GM11168 (cell line): ENCODE measurements around the gene MAP7.
"Not testable (repeated sequence)": the region's sequence is repeated elsewhere in the genome, so short reads cannot be mapped to it uniquely, and the experiment has no call there.

ENCODE experiments used
- in situ Hi-C: fragments of 300-500 bp; cut with MboI; formaldehyde crosslinking; loops from one replicate; pipeline ENCODE4 v1.12.0; 2022; ENCODE audit warnings: low sequenced_read_pairs; ENCODE audit not compliant: unreplicated experiment

Gene MAP7

DNA sequence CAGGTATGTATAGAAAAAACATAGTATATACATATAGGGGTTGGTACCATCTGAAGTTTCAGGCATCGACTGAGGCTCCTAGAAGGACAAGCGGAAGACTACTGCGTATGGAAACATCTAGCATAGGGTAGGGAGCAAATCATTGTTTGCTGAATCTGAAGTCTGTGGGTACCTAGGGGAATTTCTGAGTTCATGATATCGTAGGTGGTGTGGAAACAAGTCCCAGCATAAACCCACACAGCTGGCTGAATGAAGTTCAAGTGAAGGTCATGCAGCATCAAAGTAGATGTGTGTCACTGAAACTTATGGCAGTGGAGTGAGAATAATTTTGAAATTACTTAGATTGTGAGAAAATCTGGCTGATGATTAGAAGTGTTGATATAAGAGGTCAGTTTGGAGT is 39.4 kb downstream of the MAP7 start:
- in situ Hi-C loops, result no loop called here

DNA sequence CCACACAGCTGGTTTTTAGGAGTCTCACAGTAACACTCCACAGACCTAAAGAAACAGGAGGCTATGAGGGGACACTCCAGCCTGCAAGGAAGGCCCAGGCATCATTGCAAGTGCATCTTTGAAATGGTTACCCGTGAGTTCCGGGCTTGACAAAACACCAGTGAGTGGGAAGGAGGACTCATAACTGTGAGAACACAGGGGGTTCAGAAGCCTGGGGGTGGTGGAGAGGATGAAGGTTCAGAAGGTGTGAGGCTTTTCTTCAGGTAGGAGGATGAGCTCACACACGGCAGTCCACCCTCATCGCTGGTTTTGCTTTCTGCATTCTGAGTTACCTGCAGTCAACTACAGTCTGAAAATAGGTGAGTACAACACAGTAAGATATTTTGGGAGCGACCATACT is 39.9 kb downstream of the MAP7 start:
- in situ Hi-C loops, result no loop called here

DNA sequence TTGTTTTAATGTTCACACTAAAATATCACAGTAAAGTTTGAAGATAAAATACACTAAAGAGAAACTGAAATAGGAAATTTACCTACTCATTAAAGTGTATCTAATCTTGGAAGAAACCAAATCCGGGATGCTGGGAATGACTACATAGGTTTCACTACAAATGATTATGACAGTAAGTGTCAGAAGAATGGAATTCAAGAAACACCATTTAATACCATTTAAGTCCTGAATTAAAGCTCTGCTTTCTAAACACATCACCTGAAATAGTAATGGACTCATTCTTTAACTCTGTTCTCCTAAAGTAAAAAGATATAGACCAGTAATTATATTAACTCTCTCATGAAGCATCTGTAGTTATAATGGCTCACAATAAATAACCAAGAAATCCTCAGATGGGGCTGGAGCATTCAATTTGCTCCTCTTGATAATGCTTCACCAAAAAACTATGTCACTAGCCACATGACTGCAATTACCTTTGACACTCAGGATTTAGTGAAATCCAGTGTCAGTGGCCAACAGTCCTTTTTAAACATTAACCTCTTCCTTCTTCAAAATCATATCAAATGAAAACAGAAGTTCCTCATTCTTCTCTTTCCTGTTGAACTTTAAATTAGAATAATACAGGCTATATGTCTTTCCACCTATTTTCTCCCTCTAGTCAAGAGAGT is 41.4 kb downstream of the MAP7 start:
- in situ Hi-C loops, result no loop called here

DNA sequence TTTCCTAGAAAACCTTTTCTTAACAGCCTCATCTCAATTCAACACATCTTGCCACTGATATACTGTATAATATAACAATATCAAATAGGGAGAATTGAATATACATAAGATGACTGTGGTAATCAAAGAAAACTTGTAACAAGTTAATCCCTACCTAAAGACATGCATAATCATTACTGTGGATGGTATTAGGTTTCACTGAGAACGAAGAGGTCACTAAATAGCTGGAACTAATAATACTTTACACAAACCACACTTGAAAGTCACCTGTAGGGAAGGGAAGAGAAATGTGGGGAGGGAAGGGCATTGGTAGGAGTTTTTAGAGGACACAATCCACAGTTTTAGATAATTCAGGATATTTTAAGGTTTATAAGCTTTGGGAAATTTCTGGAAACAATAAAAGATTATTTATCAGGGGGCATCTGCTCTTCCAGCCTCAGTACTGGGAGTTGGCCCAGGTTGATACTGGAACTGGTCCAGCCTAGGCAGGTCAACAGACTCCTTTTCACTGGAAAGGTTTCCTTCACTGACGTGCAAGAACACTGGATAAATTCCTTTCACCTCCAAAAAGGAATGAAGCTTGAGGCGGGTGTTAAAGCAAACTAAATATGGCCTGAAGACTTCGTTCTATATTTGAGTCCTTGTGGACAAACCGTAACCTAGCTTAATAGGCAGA is 44.0 kb downstream of the MAP7 start:
- in situ Hi-C loops, result no loop called here

DNA sequence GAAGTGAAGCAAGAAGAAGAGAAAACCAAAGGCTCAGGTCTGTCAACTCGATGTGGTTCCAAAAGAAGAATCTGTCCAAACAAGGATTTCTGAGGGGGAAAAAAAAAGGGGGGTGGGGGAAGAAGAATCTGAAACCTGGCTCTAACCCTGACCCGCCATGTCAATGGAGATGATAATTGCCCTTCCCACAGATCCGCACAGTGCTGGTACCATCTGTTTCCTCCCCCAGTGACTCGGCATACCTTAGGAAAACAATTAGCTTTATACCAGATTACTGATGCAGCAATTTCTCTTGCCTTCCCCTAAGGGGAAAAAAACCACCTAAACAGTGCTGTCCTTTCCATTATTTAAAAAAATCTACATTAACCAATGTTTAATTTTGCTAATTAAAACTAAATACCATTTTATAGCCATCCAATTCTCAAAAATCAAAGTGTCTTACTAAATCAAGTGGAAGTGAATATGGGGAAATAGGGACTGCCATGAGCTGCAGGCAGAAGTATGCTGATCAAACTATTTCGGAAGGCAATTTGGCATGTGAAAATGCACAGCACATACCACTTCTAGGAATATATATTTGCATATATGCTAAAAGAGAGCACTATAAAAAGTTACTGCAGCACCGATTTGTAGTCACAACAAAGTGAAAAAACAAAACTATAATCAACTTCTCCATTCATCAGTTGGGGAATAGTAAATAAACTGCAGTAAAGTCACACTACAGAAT is 46.8 kb downstream of the MAP7 start:
- in situ Hi-C loops, result no loop called here

DNA sequence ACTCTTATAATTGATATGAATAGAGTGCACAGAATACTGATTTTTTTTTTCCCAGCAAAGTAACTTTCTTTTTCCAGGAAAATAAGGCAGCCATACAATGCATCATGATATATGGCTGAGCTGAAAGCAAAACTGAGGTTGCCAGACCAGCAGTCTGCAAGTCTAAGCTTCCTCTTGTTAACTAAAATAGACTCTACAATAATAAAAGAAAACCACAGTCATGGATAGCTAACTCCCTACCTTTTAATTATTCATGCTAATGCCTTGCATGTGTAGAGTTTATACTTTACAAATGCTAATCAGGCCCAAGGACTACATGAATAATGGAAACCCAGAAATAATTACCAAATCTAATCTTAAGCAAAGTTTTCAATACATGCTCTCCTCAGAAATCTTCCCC is 47.4 kb downstream of the MAP7 start:
- in situ Hi-C loops, result no loop called here

DNA sequence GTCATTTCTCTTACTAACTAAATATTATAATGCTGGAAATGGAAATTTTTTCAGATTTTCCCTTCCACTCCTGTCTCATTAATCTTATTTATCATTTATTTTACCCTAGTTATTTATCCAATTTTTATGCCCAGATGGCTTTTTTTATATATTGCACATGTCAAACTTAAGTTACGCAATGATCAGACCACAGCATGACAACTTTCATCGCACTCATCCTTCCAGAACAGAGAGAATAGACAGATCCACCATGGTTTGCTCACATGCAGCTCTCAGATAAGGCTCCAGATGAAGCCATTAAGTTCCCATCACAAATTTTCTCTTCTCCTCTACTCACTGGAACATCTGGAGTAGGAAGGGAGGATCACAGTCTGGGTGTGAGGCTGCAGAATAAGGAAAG is 48.7 kb downstream of the MAP7 start:
- in situ Hi-C loops, result no loop called here

DNA sequence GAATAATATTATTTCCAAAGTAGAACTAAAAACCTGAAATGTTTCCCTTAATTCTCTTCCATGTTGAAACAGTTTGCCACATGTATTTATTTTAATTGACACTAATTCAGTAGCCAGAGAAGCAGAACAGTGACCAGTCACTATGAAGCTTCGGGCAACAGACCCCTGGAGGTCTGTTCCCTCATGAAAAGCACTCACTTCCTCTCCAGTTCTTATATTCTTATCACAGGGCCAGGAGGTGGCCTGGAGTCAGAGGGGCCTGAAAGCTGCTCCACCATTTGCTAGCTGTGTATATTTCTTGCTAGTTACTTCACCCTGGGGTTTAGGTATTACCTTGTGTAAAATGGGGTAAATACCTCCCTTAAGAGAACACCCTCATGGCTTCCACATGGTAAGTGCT is 49.1 kb downstream of the MAP7 start:
- in situ Hi-C loops, result no loop called here

DNA sequence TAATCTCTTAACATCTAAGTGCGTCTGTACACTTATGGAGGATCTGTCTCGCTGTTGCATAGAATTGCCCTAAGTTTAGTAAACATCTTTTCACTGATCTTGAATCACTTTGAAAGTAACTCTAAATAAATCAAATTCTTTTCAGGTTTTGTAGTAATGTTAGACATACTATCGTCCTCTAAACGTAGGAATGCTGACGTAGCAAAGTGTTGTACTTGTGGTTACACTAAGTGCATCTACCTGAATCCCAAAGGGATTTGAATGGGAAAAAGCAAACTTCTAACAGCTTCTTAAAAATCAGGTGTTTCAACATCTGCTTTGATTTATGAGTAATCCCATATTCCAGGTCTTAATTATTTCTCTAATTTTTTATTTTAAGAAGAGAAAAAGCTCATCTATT is 49.8 kb downstream of the MAP7 start:
- in situ Hi-C loops, result no loop called here

DNA sequence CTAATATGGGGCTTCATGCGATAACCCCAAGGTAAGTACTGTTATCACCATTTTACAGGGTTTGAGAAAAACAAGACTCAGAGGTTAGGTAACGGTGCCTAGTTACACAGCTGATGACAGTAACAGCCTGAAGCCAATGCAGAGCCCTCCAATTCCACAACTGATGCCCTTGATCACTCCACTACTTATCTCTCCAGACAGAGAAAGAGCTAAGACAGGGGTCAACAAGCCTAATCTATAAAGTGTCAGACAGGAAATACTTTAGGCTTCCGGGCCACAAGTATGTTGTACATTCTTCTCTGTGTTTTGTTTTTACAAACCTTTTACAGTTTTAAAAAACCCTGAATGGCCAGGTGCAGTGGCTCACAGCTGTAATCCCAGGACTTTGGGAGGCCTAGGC is 50.9 kb downstream of the MAP7 start:
- in situ Hi-C loops, result no loop called here

DNA sequence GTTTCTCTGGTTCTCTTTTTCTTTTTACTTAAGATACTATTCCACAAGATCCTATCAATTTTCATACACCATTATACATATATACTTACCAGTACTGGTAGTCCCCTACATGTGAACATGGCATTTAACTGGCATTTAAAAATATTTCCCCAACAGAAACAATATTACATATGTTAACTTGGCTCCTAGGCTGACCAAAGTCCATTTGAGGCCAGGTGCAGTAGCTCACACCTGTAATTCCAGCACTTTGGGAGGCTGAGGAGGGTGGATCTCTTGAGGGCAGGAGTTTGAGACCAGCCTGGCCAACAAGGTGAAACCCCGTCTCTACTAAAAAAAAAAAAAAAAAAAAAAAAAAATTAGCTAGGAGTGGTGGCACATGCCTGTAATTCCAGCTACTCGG is 53.8 kb downstream of the MAP7 start:
- in situ Hi-C loops, result not testable (repeated sequence)

DNA sequence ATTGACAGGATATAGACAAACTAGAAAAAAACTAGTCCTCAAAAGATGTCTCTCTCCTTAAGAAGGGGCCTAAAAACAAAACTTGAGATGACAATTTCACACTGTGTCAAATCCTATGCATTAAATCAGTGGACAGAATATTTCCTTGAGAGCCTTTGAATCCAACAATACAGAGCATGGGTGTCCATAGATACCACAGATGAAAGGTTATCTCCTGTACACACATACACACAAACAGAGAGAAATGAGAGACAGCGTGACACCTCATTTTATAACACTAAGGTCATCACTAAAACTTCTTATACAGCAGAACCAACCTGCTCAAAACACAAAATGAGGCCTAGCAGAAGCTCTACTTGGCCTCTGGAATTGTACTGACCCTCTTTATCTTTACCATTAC is 55.5 kb downstream of the MAP7 start:
- in situ Hi-C loops, result no loop called here

DNA sequence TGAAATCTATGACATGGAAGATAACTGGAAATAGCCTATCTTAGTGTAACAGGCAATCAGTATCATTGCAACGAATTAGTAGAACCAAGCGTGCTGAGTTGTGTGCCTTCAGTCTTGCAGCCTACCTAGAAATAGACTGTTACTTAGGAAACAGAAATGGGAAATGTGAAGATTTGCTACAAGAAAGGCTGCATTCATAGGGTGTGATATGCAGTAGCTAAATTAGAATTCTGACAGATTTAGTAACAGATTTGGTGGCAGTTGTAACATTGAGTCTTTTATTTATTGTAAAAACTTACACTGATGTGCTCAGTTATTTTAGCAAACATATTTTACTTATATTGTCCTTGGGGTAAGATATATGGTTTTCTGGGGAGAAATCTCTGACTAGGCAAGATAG is 56.2 kb downstream of the MAP7 start:
- in situ Hi-C loops, result no loop called here

DNA sequence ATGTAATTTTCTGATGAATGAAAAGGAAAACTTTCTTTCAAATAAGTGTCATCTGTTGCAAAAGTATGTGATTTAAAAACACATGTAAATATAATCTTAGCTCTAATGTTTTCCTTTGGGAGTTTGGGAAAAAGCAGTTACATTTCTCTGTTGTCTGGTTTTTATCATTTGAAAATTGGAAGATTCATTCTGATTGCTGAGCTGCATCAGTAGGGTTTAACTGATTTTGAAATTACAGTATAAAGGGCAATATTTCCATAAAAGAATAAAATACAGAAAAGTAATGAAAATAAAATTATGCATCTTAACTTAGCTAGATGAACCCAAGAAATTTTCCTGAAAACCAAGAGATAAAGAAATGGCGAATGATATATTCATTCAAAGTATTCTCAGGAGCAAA is 57.8 kb downstream of the MAP7 start:
- in situ Hi-C loops, result no loop called here

DNA sequence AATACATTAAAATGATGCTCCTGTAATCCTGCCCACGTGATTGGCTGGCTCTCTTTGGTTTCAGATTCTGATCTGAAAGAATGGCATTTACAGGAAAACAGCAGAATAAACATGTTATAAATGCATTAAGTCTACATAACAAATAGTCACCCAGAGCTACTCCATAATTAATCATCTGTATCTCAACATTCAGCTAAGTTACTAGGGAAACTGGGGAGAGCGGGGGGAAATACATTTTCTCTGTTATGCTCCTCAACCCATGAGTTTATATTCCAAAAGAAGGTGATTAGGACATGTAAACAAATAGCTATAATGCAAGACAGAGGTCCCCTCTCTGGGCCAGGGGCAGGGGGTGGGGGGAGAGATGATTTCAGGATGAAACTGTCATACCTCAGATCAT is 58.5 kb downstream of the MAP7 start:
- in situ Hi-C loops, result no loop called here

DNA sequence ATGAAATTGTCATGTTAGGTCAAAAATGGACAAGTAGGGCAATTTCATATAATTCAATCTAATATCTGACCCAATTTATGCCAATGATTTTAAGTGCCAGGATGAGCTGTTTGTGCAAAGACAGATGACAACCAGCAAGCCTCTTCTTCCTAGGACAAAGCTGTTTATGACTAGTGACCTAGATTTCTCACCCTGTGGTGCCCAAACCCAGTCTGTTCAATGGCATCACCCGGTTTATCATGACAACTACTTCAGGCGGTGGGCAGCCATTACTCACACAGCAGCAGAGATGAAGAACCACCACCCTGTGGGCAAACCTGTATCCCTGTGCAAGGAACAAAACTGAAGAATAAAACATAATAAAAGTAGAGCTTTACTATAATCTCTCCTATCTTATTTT is 59.0 kb downstream of the MAP7 start:
- in situ Hi-C loops, result no loop called here

DNA sequence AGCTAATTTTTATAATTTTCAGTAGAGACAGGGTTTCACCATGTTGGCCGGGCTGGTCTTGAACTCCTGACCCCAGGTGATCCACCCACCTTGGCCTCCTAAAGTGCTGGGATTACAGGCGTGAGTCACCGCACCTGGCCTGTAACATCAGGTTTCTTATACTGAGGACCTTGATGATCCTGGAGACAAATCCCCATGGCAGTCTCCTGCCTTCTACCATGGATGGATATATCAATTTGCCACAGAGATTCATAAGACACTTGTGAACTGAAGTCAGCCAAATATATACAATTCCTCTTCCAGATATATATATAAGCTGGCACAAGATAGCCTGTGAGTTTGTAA is 60.6 kb downstream of the MAP7 start:
- in situ Hi-C loops, result not testable (repeated sequence)

DNA sequence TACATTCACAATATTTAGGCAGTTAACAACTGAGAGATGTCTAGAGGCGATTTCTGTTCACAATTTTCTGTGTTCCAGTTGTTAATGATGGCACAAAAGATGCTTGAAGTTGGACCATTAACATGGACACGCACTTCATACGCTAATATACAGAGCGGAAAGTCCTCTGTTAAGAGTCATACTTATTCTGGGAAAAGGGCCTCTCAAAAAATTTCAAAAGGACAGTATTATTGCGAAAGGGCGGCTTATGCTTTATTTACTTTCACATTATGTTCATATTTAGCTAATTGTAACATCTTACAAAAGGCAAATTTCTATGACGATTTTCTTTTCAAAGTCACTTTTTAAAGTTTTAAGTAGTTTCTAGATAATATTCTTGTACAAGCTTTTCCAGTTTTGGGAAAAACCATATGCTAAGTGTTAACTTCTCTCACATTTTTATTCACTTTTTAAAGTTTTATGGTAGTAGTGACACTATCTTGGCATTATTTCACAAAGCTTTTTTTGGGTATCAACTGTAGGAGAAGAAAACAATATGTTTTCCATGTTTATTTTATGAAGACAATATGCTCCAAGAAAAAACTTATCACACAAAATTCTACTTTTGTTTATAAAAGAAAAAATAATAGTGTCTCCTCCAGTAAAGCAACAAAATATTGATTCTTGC is 62.3 kb downstream of the MAP7 start:
- in situ Hi-C loops, result no loop called here

DNA sequence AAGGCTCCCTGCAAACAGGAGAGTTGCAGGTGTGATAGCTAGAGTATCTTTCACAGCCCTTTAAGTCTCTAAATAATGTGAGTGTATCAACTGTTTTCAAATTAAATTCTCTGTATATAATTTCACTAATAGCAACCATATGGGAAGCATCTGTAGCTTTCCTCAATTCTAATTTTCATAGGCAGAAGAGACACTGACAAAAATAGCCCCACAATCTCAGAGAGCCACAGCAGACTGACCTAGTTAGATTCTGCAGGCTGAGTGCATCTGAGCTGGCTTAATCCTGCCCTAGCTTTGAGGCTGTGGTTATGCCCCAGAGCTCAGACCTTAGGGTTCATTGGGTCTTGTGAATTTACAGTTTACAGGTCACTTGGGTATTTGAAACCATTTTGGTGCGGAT is 63.9 kb downstream of the MAP7 start:
- in situ Hi-C loops, result no loop called here

DNA sequence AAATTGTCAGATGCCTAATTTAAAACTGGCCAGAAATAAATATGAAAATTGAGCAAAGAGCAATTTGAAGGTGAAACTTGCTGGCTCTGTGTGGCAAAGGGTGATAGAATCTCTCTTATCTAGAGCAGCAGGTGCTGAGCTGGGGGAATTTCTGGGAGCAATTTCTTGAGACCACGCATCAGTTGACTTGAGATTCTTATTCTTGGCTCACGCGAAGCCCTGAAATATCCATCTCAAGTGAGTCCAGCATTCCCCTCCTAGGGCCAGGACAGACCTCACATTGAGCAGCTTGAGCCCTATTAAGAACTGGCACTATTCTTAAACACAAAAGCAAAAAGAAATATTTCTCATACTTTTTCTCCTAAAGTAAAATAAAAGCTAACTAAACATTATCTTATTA is 66.3 kb downstream of the MAP7 start:
- in situ Hi-C loops, result no loop called here

DNA sequence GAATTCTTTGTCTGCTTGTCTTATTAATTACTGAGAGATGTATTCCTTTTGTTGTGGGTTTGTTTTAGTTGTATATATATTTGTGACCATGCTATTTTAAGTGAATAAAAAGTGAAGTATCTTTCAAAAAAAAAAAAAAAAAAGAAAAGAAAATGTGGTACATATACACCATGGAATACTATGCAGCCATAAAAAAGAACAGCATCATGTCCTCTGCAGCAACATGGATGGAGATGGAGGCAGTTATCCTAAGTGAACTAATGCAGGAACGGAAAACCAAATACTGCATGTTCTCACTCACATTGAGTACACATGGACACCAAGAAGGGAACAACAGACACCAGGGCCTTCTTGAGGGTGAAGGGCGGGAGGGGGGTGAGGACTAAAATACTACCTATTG is 67.2 kb downstream of the MAP7 start:
- in situ Hi-C loops, result not testable (repeated sequence)
